GM20431 (cell line): Measurements from ENCODE around the gene ANP32E.
"Not testable (repeated sequence)": the region's sequence is repeated elsewhere in the genome, so short reads cannot be mapped to it uniquely, and the experiment has no call there.

Source experiments
- in situ Hi-C: fragments of 300-500 bp; cut with MseI, MboI; formaldehyde crosslinking; loops from one replicate; pipeline ENCODE4 v1.15.0; 2020; ENCODE audit warnings: low sequenced_read_pairs; ENCODE audit not compliant: unreplicated experiment

ANP32E gene

DNA sequence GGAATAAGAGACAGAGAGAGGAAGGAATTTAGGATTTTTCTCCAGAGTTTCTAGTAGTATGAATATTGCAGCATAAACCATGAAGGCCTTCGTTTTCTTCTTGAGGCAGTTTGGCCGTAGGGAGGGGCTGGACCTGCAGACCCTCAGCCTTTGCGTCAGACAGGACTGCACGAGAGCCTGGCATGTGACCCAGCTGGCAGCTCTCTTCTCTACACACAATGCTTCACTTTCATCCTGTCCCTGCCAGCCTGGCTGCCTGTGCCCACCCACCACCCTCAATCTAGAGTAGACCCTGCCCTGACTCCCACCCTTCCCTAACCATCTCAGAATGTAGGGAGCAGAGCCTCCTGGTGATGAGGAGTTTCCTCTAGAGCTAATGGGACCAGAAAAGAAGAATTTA lies 23.3 kb upstream of the ANP32E start:
- in situ Hi-C loops: loop anchor here (25.0 kb wide), 1 partner anchor 278 kb away; the partner anchor contains the start of gene ADAMTSL4

DNA sequence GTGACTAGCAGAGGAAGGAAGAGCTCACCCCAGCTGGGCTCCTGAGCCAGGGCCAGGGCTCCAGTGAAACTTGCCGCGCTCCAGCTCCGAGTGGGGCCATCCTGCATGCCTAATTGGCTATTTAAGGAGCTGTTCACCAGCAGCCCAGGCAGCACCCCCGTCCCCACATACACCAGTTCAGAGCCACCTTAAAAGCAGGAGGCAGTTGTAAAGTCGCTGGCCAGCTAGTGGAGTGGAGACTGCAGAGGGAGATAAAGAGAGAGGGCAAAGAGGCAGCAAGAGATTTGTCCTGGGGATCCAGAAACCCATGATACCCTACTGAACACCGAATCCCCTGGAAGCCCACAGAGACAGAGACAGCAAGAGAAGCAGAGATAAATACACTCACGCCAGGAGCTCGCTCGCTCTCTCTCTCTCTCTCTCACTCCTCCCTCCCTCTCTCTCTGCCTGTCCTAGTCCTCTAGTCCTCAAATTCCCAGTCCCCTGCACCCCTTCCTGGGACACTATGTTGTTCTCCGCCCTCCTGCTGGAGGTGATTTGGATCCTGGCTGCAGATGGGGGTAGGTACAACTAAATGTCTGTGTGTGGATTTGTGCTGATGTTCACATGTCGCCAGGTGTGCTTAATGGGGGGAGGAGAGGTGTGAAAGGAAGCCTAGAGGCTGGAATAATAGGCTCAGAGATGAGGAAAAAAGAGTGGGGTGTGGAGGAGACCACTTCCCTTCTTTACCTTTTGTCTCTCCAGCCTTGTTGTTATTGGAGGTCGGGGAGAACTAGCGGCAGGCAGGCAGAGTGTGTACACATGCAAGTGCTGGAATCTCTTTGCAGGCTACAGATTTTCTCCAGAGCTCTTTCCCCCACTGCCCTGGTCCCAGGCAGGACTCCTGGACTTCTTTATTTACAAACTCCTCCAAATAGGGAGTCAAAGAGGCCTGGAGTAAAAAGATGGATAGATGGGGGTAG lies 22.0 kb upstream of the ANP32E start, which contains the start of gene CA14:
CA14 (plus strand) TSS at position 151 of the 962 bp plus-strand sequence; CDS start at position 506, 355 bp downstream.
- in situ Hi-C loops: loop anchor here (25.0 kb wide), 1 partner anchor 279 kb away; the partner anchor contains the start of gene ADAMTSL4

DNA sequence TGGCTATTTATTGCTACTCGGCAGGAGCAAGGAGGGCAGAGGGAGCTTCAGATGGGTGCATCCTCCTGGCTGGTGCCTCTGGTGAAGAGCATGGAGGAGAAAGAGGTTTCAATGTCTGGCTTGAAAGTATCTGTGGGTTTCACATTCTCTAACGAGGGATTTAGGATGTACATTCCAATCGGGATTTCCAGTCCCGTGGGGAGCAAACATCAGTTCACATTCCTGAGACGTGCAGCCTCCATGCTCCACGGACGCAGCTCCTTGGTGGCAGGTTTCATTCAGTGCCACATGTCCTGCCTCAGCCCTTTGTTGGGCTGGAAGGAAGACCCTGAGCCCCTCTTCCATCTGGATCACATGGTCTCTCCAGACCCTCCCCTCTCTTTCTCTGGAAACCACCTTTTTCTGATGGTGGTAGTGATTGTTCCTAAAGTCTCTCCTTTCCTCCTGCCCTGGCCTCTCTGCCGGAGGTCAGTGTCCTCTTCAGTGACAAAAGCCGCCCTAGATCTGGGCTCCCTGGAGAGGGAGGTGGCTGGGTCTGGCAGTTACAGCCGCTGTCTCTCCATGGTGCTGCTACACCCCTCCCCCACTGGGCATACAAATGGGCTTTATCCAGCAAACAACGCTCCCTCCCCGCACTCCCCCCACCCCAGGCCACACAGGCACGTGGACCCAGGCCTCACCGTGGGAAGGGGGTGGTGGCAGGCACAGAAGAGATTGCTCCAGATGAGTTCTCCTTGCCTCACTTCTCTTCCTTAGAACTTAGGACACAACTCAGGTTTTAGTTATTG lies 20.8 kb upstream of the ANP32E start:
- in situ Hi-C loops: loop anchor here (25.0 kb wide), 1 partner anchor 281 kb away; the partner anchor contains the start of gene ADAMTSL4

DNA sequence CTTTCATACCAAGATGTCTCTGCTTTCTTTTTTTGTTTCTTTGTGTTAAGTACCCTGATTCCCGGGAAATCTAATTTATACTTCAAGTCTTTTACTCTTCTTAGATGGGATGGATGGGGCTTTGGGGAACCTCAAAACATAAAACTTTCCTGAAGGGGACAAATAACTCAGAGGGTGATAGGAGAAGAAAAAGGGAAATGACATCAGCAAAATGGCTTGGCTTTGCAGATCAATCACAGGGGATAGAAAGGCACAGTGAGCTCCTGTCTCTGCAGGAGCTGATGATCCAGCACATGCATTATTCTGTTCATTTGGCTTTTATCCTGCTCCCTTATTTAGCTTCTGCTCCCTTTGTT lies 20.3 kb upstream of the ANP32E start:
- in situ Hi-C loops: loop anchor here (25.0 kb wide), 1 partner anchor 281 kb away; the partner anchor contains the start of gene ADAMTSL4

DNA sequence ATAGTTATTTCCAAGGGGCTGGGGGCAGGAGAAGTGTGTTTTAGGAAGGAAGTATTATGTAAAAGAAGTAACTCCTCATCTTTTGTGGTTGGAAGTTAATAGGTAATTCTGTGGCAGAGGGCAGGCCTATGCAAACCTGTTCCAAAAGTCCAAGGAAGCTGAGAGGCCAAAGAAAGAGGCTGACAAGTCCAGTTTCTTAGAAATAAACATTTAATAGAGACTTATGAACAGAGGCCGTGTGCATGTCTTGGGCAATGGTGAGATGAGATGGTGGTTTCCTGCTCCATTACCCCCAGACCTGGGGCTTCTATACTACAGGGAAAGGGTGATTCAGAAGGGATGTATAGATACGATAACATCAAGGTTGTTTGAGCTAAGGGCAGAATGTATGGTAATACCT lies 14.0 kb upstream of the ANP32E start:
- in situ Hi-C loops: loop anchor here (25.0 kb wide), 1 partner anchor 287 kb away; the partner anchor contains the start of gene ADAMTSL4

DNA sequence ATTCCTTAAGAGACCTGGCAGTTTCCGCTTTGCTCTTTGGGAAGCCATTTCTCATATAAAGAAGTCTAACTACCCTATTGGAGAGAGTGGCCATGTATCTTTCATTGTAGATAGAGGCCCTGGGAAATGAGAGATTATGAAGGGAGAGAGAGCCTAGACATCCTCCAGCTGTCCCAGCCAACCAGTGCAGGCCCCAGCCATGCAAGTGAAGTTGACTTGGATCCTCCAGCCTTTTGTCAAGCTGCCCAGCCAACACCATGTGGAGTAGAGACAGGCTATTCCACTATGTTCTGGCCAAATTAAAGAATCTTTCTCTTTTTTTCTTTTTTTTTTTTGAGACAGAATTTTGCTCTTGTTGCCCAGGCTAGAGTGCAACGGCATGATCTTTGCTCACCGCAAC lies 7.1 kb upstream of the ANP32E start:
- in situ Hi-C loops: no loop called here

- in situ Hi-C loops: no loop called here
Observed at GRCh38 chr1:150237746-150238145, 1.8 kb upstream of the ANP32E start.

DNA sequence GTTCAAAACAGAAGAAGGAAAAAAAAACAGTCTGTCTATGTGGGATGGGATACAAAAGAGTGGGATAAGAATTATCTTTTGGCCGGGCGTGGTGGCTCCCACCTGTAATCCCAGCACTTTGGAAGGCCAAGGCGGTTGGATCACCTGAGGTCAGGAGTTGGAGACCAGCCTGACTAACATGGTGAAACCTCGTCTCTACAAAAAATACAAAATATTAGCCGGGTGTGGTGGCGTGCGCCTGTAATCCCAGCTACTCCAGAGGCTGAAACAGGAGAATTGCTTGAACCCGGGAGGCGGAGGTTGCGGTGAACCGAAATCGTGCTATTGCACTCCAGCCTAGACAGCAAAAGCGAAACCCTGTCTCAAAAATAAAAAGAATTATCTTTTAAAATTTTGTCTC lies 1.3 kb upstream of the ANP32E start:
- in situ Hi-C loops: not testable (repeated sequence)

DNA sequence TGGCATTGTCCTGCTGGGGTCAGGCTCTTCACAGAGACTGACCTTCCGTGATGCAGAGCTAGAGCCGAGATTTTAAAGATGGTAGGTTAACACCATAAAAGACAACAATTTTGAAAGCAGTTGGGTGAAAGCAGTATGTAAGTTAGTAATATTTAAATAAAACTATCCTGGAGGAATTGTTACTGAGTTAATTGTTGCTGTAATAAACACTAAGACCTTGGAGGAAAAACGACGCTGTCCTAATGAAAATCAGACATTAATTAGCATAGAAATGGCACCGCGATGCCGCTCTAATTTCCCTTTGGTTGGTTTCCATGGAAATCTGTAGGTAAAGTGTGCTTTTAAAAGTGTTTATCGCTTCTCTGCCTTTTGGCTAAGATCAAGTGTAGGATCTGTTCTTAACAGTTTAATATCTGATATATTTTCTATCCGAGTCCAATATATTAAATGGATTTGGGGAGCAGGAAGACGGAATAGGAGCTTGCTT lies 745 bp upstream of the ANP32E start:
- in situ Hi-C loops: no loop called here

DNA sequence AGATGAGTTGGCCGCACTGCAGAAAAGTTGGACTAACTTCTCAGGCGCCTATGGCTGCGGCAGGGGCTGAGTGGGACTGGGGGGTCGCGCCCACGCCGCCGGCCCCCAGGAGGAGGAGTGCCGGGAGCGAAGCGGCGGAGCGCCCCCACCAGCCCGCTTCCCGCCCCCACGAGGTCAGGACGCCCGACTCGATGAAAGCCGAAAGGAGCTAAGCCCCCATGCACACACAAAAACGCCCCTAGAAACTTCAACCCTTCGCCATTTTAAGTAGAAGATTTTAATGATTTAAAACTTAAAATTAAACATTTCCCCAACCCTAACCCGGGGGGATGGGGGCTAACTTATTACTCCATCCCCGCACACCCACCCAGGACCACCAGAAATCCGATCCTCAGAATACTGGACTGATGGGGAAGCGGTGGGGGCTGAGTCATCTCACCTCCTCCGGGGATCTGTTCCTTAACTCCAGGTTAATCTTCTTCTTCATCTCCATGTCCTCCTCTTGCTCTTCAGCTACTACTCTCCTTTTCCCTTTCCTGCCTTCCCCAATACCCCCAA lies 539 bp downstream of the ANP32E start:
- in situ Hi-C loops: no loop called here

GRCh38 chr1:150234566-150235293 lies 1.2 kb downstream of the ANP32E start:
- in situ Hi-C loops: no loop called here

DNA sequence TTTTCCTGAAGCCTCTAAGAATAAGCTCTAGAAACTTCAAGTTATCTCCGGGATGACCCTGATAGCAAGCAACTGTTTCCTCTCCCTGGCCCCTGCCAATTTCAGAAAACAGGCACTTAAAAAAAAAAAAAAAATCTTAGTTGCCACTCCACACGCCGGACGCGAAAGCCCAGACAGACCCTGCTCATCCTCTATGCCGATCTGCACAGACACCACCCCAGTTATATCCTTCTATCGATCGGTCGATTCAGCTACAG lies 1.7 kb downstream of the ANP32E start:
- in situ Hi-C loops: no loop called here

- in situ Hi-C loops: no loop called here
Observed at GRCh38 chr1:150233359-150234308, 2.3 kb downstream of the ANP32E start.

DNA sequence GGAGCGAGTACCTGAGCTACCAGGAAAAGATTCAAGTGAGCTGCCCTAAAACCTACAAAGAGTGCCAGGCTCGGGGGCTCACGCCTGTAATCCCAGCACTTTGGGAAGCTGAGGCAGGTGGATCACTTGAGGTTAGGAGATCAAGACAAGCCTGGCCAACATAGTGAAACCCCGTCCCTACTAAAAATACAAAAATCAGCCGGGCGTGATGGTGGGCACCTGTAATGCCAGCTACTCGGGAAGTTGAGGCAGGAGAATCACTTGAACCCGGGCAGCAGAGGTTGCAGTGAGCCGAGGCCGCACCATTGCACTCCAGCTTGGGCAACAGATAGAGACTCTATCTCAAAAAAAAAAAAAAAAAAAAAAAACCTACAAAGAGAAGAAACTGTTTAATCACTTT lies 3.0 kb downstream of the ANP32E start:
- in situ Hi-C loops: not testable (repeated sequence)

DNA sequence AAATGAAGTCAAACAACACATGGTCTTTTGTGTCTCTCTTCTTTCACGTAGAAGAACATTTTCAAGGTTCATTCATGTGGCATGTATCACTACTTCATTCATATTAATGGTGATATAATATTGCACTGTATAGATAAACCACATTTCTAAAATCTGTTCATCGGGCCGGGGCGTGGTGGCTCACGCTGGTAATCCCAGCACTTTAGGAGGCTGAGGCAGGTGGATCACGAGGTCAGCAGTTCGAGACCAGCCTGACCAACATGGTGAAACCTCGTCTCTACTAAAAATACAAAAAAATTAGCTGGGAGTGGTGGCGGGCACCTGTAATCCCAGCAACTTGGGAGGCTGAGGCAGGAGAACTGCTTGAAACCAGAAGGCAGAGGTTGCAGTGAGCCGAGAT lies 7.7 kb downstream of the ANP32E start:
- in situ Hi-C loops: not testable (repeated sequence)

DNA sequence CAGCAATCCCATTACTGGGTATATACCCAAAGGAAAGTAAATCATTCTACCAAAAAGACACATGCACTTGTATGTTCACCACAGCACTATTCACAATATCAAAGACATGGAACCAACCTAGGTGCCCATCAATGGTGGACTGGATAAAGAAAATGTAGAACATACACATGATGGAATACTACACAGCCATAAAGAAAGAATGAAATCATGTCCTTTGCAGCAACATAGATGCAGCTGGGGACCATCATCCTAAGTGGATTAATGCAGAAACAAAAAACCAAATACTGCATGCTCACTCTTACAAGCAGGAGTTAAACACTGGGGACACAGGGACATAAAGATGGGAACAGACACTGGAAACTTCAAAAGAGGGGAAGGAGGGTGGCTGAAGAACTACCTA lies 8.7 kb downstream of the ANP32E start:
- in situ Hi-C loops: no loop called here

- in situ Hi-C loops: no loop called here
Observed at GRCh38 chr1:150226486-150226885, 9.4 kb downstream of the ANP32E start.

- in situ Hi-C loops: no loop called here
Observed at GRCh38 chr1:150225546-150225945, 10.4 kb downstream of the ANP32E start.

DNA sequence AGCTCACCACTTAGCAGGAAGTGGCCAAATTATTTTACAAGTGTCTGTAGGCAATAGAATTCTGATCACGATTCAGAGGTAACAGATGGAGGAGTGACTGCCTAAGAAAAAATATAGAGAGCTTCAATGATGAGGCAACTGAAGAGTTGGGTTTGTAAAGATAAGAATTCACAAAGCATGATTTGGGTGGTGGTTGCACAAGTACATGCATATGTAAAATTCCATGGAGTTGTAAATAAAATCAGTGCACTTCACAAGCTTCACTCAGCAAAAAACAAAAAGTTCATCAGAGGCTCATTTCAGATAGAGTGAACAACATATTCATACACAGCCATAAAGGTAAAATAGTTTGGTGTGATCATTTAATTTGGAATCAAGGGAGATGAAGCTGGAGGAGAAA lies 10.9 kb downstream of the ANP32E start:
- in situ Hi-C loops: no loop called here
